Astrocyte of the spinal cord (primary cell): Measurements from ENCODE around the gene RENBP.

Experiments
- DNase-seq: peaks from one replicate; pipeline ENCODE4 v3.0.0; 2011; ENCODE audit warnings: low read depth, low spot score
- H3K4me3 ChIP-seq: 2 replicates; pipeline ENCODE4 v1.5.1; 2011; ENCODE audit warnings: low read depth, mild to moderate bottlenecking, low read length, moderate library complexity
- CTCF ChIP-seq: IDR thresholded peaks from 2 replicates; pipeline ENCODE4 v1.5.1; 2012; ENCODE audit warnings: low read depth, mild to moderate bottlenecking, low read length, inconsistent platforms
- in situ Hi-C: cut with HindIII; loops from 2 replicates; pipeline ENCODE4 v1.10.0; 2017; ENCODE audit warnings: low sequenced_read_pairs

The RENBP gene

DNA sequence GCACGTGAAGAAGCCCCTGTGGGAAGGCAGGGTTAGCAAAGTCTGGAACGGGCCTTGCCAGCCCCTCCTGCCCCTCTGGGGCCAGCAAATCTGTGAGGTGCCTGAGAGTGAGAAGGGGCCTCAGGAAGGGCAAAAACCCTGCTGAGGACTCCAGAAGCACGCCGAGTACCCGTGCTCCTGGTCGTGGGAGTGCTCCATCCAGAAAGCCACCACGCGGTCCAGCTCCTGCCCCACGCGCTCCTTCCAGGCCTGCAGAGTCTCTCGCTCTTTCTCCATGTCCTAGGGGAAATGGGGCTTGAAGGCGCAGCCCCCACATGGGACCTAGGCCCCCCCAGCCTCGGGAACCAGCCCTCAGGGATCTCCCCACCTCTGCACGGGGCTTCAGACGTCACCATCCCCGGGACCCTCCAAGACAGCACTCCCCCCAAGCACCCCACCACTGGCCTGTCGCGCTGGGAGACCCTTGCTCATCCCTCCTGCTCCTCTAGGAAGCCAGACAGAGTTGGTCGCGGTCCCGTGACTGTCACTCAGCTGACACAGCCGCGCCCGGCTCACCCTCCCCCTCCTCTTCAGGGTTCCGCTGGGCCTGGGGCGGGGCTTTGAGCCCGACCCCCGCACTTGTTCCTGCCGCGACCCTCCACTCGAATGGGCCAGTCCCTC lies at the start of gene RENBP:
Gene RENBP (minus strand): TSS at position 504 of the 660 bp plus-strand sequence. CDS start 33 bp downstream, at position 471.
- in situ Hi-C loops, result no loop called here
- no peak for TF ChIP-seq CTCF
- DNase-seq, result no peak
- H3K4me3 ChIP-seq, result no peak within 1 kb of the TSS

- no peak for TF ChIP-seq CTCF
- no peak overlapping the region for H3K4me3 ChIP-seq
- in situ Hi-C loops, result no loop called here
- no peak for DNase-seq
Observed at GRCh38 chrX:153993978-153994377, 49.5 kb upstream of the RENBP start.

DNA sequence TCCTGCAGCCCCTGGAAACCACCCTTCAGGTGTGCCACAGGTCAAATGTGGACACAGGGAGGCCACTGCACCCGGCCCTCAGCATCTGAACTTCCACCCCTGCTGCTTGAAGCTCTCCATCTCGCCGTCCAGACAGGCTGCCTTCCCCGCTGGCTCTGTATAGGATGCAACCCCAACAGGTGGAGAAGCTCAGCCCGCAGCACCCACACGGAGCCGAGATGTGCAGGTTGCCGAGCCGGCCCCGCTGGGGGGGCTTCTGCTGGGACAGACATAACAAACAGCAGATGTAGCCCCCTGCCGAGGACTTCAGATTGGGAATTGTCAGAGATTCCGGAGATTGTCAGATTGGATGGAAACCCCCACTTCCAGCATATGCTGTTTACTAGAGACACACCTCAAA lies 48.6 kb upstream of the RENBP start:
- no peak for TF ChIP-seq CTCF
- in situ Hi-C loops, result no loop called here
- no peak overlapping the region for H3K4me3 ChIP-seq
- DNase-seq, result no peak

DNA sequence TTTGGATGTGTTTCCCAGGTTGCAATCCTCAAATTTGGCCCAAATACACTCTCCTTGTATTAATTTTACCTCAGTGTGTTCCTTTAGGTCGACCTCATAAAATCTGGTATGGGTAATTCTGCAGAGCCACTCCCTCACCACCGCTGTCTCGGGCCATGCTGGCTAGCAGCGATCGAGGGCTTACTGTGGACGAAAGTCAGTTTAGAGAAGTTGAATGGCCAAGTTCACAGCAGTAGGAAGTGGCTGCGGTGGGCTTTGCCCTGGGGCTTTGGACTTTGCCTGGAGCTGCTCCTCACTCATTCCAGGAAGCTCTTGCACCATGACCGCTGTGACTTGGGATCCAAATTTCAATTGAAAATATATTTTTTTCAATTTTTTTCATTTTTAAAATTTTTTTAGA lies 47.7 kb upstream of the RENBP start:
- TF ChIP-seq CTCF, result no peak
- no peak overlapping the region for H3K4me3 ChIP-seq
- in situ Hi-C loops, result no loop called here
- no peak for DNase-seq

GRCh38 chrX:153991013-153991580 lies 46.7 kb upstream of the RENBP start:
- TF ChIP-seq CTCF, result no peak
- no peak overlapping the region for H3K4me3 ChIP-seq
- in situ Hi-C loops, result no loop called here
- DNase-seq, result no peak

DNA sequence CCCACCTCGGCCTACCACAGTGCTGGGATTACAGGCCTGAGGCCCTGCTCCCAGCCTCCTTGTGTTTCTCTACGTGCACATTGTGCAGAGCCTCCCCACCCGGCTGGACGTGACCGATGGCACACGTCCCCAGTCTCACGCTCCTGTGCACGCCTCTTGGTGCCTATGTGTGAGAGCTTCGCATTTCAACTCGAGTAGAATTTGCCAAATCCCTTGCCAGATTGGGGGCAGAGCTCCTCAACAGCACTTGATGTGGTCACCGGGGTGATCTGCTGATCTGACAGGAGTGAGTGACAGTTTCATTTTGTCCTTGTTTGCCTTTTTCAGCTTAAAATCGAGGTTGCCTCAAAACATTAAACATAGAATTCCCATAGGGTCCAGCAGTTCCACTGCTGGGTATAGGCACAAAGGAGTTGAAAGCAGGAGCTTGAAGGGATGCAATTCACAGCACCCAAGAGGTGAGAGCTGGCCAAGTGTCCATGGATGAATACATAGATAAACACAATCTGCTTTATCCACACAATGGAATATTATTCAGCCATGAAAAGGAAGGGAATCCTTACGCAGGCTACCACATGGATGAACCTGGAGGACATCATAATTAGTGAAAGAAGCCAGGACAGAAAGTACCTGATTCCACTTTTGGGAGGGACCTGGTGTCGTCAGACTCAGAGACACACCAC lies 45.7 kb upstream of the RENBP start:
- H3K4me3 ChIP-seq, result no peak overlapping the region
- DNase-seq, result no peak
- in situ Hi-C loops, result no loop called here
- no peak for TF ChIP-seq CTCF
